OCI-LY3 (cell line): Measurements from ENCODE around the gene KRT2.

Source experiments
- EZH2phosphoT487 ChIP-seq: fragments of 200-600 bp; shearing (Covaris generic); IDR thresholded peaks from 2 replicates; pipeline ENCODE4 v1.6.1; 2018; ENCODE audit warnings: antibody characterized with exemption, mixed run types, low read depth
- TF ChIP-seq, protein P1 (sequence below): fragments of 200-600, 300-600 bp; sonication (generic); IDR thresholded peaks from 2 replicates; pipeline ENCODE4 v1.5.1; 2014; ENCODE audit warnings: antibody characterized with exemption, low read length, low read depth

DNA sequence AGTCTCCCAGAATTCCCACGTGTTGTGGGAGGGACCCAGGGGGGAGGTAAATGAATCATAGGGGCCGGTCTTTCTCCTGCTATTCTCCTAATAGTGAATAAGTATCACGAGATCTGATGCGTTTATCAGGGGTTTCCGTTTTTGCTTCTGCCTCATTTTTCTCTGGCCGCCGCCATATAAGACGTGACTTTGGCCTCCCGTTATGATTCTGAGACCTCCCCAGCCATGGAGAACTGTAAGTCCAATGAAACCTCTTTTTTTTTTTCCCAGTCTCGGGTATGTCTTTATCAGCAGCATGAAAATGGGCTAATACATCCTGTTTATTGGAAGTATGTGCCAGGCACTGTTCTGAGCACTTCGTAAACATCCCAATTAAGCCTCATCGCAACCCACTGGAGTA, 51.5 kb downstream of the KRT2 start:
- TF ChIP-seq, protein P1, sequence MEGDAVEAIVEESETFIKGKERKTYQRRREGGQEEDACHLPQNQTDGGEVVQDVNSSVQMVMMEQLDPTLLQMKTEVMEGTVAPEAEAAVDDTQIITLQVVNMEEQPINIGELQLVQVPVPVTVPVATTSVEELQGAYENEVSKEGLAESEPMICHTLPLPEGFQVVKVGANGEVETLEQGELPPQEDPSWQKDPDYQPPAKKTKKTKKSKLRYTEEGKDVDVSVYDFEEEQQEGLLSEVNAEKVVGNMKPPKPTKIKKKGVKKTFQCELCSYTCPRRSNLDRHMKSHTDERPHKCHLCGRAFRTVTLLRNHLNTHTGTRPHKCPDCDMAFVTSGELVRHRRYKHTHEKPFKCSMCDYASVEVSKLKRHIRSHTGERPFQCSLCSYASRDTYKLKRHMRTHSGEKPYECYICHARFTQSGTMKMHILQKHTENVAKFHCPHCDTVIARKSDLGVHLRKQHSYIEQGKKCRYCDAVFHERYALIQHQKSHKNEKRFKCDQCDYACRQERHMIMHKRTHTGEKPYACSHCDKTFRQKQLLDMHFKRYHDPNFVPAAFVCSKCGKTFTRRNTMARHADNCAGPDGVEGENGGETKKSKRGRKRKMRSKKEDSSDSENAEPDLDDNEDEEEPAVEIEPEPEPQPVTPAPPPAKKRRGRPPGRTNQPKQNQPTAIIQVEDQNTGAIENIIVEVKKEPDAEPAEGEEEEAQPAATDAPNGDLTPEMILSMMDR, result no peak
- no peak for TF ChIP-seq EZH2phosphoT487
